Testis (tissue), 2 donors: ENCODE data around the gene HSD17B12.
"Not testable (repeated sequence)": the region's sequence is repeated elsewhere in the genome, so short reads cannot be mapped to it uniquely, and the experiment has no call there.

Experiments
- POLR2A ChIP-seq: fragments of 450-650 bp; IDR thresholded peaks from one replicate; pipeline ENCODE4 v1.6.1; 2017; ENCODE audit warnings: antibody characterized with exemption, mild to moderate bottlenecking, moderate library complexity
- TF ChIP-seq, protein P1 (sequence below), 3 experiments: fragments of 450-650 bp in 2 of 3; fragments of 200-600 bp in 1 of 3; sonication (generic) in 1 of 3; IDR thresholded peaks; one replicate each; pipeline ENCODE4 v1.5.1; 2016 to 2019; ENCODE audit warnings: antibody characterized with exemption in 3 of 3, mild to moderate bottlenecking in 2 of 3, moderate library complexity in 1 of 3

DNA sequence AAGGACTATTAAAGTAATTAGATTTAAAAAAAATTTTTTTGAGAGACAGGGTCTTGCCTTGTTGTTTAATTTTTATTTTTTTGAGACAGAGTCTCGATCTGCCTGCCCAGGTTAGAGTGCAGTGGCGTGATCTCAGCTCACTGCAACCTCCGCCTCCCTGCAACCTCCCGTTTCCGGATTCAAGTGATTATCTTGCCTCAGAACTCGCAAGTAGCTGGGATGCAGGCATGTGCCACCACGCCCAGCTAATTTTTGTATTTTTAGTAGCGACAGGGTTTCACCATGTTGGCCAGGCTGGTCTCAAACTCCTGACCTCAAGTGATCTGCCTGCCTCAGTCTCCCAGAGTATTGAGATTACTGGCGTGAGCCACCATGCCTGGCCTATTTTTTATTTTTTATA, 17.5 kb upstream of the HSD17B12 start:
- TF ChIP-seq, protein P1, sequence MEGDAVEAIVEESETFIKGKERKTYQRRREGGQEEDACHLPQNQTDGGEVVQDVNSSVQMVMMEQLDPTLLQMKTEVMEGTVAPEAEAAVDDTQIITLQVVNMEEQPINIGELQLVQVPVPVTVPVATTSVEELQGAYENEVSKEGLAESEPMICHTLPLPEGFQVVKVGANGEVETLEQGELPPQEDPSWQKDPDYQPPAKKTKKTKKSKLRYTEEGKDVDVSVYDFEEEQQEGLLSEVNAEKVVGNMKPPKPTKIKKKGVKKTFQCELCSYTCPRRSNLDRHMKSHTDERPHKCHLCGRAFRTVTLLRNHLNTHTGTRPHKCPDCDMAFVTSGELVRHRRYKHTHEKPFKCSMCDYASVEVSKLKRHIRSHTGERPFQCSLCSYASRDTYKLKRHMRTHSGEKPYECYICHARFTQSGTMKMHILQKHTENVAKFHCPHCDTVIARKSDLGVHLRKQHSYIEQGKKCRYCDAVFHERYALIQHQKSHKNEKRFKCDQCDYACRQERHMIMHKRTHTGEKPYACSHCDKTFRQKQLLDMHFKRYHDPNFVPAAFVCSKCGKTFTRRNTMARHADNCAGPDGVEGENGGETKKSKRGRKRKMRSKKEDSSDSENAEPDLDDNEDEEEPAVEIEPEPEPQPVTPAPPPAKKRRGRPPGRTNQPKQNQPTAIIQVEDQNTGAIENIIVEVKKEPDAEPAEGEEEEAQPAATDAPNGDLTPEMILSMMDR (IDR thresholded peaks at IDR 0.05): not testable (repeated sequence)
- not testable (repeated sequence) for TF ChIP-seq POLR2A
